B cell (primary cell): Measurements from ENCODE around the gene PNLDC1. TPM values are rescaled to one million over a fixed set of nuclear protein-coding genes. Genes with fewer than 3 reads are reported as not detected.

ENCODE experiments used
- ATAC-seq: fragments of 200-7000 bp; cut with Tn5 transposase; one replicate; pipeline ENCODE4 v1.10.0; 2021; ENCODE audit warnings: low read depth, mild to moderate bottlenecking, moderate number of reproducible peaks, moderate library complexity
- CTCF ChIA-PET: fragments of 350-600 bp; sonication (Branson Sonifier 250); formaldehyde crosslinking; loops from one replicate; lab custom pipeline; 2021; ENCODE audit warnings: antibody characterized with exemption, inconsistent platforms; lab: Charles Lee
- POLR2A ChIA-PET: fragments of 350-600 bp; sonication (Branson Sonifier 250); formaldehyde crosslinking; loops from one replicate; lab custom pipeline; 2021; ENCODE audit warnings: antibody characterized with exemption; lab: Charles Lee
- DNase-seq: peaks from one replicate; pipeline ENCODE4 v3.0.0; 2013
- H2AFZ ChIP-seq: 2 replicates; pipeline ENCODE4 v1.6.1; 2012; ENCODE audit warnings: mild to moderate bottlenecking, low read depth, low read length; ENCODE audit not compliant: insufficient read depth, poor library complexity, severe bottlenecking
- H3K27ac ChIP-seq, 2 donors: 1 replicate in 1 of 2; 2 replicates in 1 of 2; pipeline ENCODE4 v1.5.1; 2012 to 2013; ENCODE audit warnings: low read length in 2 of 2, mild to moderate bottlenecking in 2 of 2, moderate library complexity in 1 of 2
- H3K27me3 ChIP-seq, 4 experiments: fragments of 200-600 bp in 1 of 4; sonication (generic) in 1 of 4; replicated peaks in 1 of 4; 1 replicate in 2 of 4; 2 replicates in 2 of 4; pipeline versions ENCODE4 v1.6.1 to v1.7.0; 2013 to 2016; ENCODE audit warnings: low read length in 3 of 4, mild to moderate bottlenecking in 2 of 4, mixed read lengths in 1 of 4, moderate library complexity in 1 of 4; ENCODE audit not compliant: insufficient read depth in 4 of 4, control insufficient read depth in 3 of 4; ENCODE audit errors: control extremely low read depth in 1 of 4
- H3K36me3 ChIP-seq, 2 experiments: replicated peaks in 1 of 2; 1 replicate in 1 of 2; 2 replicates in 1 of 2; pipeline versions ENCODE4 v1.6.1 to v1.7.1; 2013; ENCODE audit warnings: low read length in 1 of 2; ENCODE audit not compliant: insufficient read depth in 2 of 2, control insufficient read depth in 1 of 2; ENCODE audit errors: control extremely low read depth in 1 of 2, extremely low read depth in 1 of 2
- H3K4me1 ChIP-seq, 2 donors: fragments of 200-600 bp in 1 of 2; sonication (generic) in 1 of 2; 1 replicate in 1 of 2; 2 replicates in 1 of 2; pipeline versions ENCODE4 v1.5.1 to v1.6.1; 2013 to 2017; ENCODE audit warnings: low read length in 2 of 2; ENCODE audit not compliant: control insufficient read depth in 2 of 2, insufficient read depth in 2 of 2
- H3K4me2 ChIP-seq: replicated peaks from 2 replicates; pipeline ENCODE3; 2012; ENCODE audit warnings: mild to moderate bottlenecking, low read depth, low read length; ENCODE audit not compliant: poor library complexity, severe bottlenecking
- H3K4me3 ChIP-seq, 5 experiments: fragments of 200-600 bp in 1 of 5; sonication (generic) in 1 of 5; 1 replicate in 3 of 5; 2 replicates in 2 of 5; pipeline versions ENCODE4 v1.5.1 to v1.7.0; 2011 to 2016; ENCODE audit warnings: low read length in 4 of 5, mild to moderate bottlenecking in 4 of 5, low read depth in 2 of 5, control low read depth in 1 of 5, moderate library complexity in 1 of 5; ENCODE audit not compliant: insufficient read depth in 1 of 5; ENCODE audit errors: control extremely low read depth in 1 of 5, extremely low read depth in 1 of 5
- H3K79me2 ChIP-seq: fragments of 200-600 bp; sonication (generic); one replicate; pipeline ENCODE4 v1.6.0; 2016; ENCODE audit warnings: low read length; ENCODE audit not compliant: control insufficient read depth, insufficient read depth
- H3K9ac ChIP-seq: fragments of 200-600 bp; sonication (generic); 2 replicates; pipeline ENCODE4 v1.6.1; 2017; ENCODE audit warnings: mild to moderate bottlenecking, low read length, moderate library complexity
- H3K9me3 ChIP-seq, 3 donors: one replicate each; pipeline versions ENCODE4 v1.6.1 to v1.7.1; 2013; ENCODE audit warnings: low read length in 2 of 3; ENCODE audit not compliant: control insufficient read depth in 2 of 3, insufficient read depth in 1 of 3; ENCODE audit errors: control extremely low read depth in 1 of 3
- H4K20me1 ChIP-seq: 2 replicates; pipeline ENCODE4 v1.6.0; 2012; ENCODE audit warnings: mild to moderate bottlenecking, low read length; ENCODE audit not compliant: insufficient read depth, control insufficient read depth, poor library complexity, severe bottlenecking
- H3K27ac Mint-ChIP-seq: one replicate; pipeline ENCODE4 v1.8.0; 2021; ENCODE audit warnings: mixed read lengths
- H3K27me3 Mint-ChIP-seq: one replicate; pipeline ENCODE4 v1.8.0; 2021; ENCODE audit warnings: mixed read lengths
- H3K4me1 Mint-ChIP-seq: one replicate; pipeline ENCODE4 v1.8.0; 2021; ENCODE audit warnings: mixed read lengths
- H3K4me3 Mint-ChIP-seq: one replicate; pipeline ENCODE4 v1.8.0; 2021; ENCODE audit warnings: mixed read lengths
- H3K9me3 Mint-ChIP-seq: one replicate; pipeline ENCODE4 v1.8.0; 2022; ENCODE audit warnings: mixed read lengths; ENCODE audit not compliant: insufficient read depth
- CTCF ChIP-seq: fragments of 200-600 bp; IDR thresholded peaks from one replicate; pipeline ENCODE4 v1.8.0; 2022; ENCODE audit warnings: antibody characterized with exemption, mild to moderate bottlenecking
- EZH2 ChIP-seq: IDR thresholded peaks from 2 replicates; pipeline ENCODE4 v1.6.1; 2012; ENCODE audit warnings: borderline replicate concordance, low read depth, mild to moderate bottlenecking, moderate library complexity, low read length; ENCODE audit not compliant: insufficient read depth, poor library complexity, severe bottlenecking
- WGBS: methylation state at CpG from one replicate; pipeline ENCODE4 v1.1.5; 2013; ENCODE audit warnings: missing lambda C conversion rate; ENCODE audit not compliant: insufficient coverage; 5-methylcytosine and 5-hydroxymethylcytosine counted together
- intact Hi-C: fragments of 100-400 bp; cut with micrococcal nuclease; formaldehyde crosslinking; loops from one replicate; pipeline ENCODE4 v1.10.0; 2022
- polyA plus RNA-seq: library from polyadenylated mRNA; depleted of rRNA; stranded (reverse); fragments of >200 nt; gene quantifications from 2 replicates; pipeline ENCODE4 v1.2.3, GENCODE V29; 2012
- total RNA-seq, 2 donors: library from RNA; stranded (reverse); fragments of 120-200 nt in 1 of 2; gene quantifications; 1 replicate in 1 of 2; 2 replicates in 1 of 2; pipeline versions ENCODE4 v1.2.3 to v1.2.4, GENCODE V29; 2013 to 2022

The PNLDC1 gene
- total and polyA plus RNA-seq, 2 donors (not counting 1 experiment from before 2014, with no cell fraction given) = 0.13 to 0.71 TPM

- TF ChIP-seq CTCF (no peak), EZH2 (no peak)
- H3K79me2 ChIP-seq = peaks cover 78% of the 10 kb centered on the region
- H3K9me3 ChIP-seq = no peaks in the 10 kb centered on the region
- DNase-seq (peak; percentile 49), ATAC-seq (no peak)
- H3K4me2 ChIP-seq = peak overlapping the region; percentile 81
- intact Hi-C loops = loop anchor here (1.0 kb wide), 3 partner anchors 27 to 96 kb away; partner anchors contain the start of genes ACAT2, SOD2 and WTAP
- H3K9ac ChIP-seq = peak overlapping the region; percentile 79
- peaks cover 63% of the 10 kb centered on the region for H4K20me1 ChIP-seq
- H3K27me3 ChIP-seq = no peaks in the 10 kb centered on the region
- peak overlapping the region; percentile 70 to 96 for H3K27ac ChIP-seq
- peak overlapping the region; percentile 80 for H2AFZ ChIP-seq
- H3K4me3 ChIP-seq = peak overlapping the region; percentile 70 to 98 (median 93)
- Mint-ChIP-seq H3K27ac (peak overlapping the region; percentile 95), H3K9me3 (no peaks in the 10 kb centered on the region), H3K4me1 (peaks cover 47% of the 10 kb centered on the region), H3K27me3 (no peaks in the 10 kb centered on the region), H3K4me3 (peak overlapping the region; percentile 100)
- ChIA-PET POLR2A (interaction anchor here (0.6 to 3.5 kb wide), 5 partner anchors 27 to 718 kb away, joined by 3 to 28 read pairs (median 4); partner anchors contain the start of genes ACAT2 and WTAP), CTCF (interaction anchor here (0.7 kb wide), 1 partner anchor 88 kb away, joined by 3 read pairs; no protein-coding TSS in a partner anchor)
- peaks cover 30 to 32% of the 10 kb centered on the region in 2 donors for H3K4me1 ChIP-seq
- peaks cover 2 to 58% of the 10 kb centered on the region in 2 experiments for H3K36me3 ChIP-seq
- under 1% methylated on average over 60 of the region's 60 CpGs for WGBS
Measured at GRCh38 chr6:159788753-159789376, 11.2 kb upstream of the PNLDC1 start.
